HG02798 (cell line): ENCODE data around the gene SMYD2.

Experiments
- ATAC-seq: cut with Tn5 transposase; IDR thresholded peaks from one replicate; pipeline ENCODE4 v1.9.1; 2021; ENCODE audit warnings: mild to moderate bottlenecking; ENCODE audit not compliant: unreplicated experiment, poor library complexity

The SMYD2 gene

GRCh38 chr1:214352838-214353237 is 71.9 kb downstream of the SMYD2 start:
- ATAC-seq = no peak

DNA sequence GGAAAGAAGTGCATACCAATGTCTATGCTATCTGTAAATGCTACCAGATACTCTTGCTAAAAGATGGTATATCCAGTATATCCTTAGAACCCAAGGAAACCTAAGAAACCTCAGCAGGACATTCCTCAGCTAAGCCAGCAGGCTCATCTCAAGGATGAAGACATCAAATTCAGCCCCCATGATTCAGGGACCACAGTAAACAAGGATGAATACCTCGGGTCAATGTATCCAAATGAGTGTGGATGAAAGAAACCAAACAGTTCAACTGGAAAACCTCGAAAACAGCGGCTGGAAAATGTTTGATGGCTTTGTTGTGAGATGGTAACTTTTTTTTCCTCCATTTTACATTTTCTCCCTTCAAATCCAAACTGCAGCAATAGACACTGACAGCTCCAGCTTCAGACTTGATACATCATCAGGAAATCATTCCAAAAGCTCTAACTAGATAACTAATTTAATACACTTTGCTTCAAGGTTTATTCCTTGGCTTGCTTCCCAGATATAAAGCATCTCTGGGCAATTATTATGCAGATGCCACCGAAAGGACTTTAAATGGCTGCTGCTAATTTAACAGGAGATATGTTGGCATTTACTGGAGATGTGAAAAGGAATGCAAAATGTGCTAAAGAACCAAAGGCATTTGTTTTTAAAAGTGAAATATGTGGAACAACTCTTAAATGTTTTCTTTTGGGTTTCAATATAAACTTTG is 73.6 kb downstream of the SMYD2 start:
- ATAC-seq = no peak

DNA sequence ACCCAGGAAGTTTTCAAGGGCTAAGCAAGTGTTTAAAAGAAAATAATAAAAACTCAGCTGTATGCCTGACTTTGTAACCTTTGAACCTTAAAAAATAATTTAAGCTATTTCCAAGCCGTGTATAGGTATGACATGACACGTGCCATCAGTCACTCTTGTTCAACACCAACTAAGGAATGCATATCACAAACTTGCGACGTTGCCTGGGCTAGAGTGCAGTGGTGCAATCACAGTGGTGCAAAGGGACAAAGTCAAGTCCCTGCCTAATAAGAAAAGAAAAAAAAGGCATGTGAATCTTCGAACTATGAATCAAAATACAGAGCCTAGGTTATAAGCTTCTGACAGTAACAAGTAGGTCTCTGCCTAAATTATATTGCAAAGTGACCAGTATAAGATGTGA is 79.2 kb downstream of the SMYD2 start:
- no peak for ATAC-seq

GRCh38 chr1:214360525-214361164 is 79.7 kb downstream of the SMYD2 start:
- no peak for ATAC-seq

GRCh38 chr1:214361636-214362035 is 80.7 kb downstream of the SMYD2 start:
- no peak for ATAC-seq

DNA sequence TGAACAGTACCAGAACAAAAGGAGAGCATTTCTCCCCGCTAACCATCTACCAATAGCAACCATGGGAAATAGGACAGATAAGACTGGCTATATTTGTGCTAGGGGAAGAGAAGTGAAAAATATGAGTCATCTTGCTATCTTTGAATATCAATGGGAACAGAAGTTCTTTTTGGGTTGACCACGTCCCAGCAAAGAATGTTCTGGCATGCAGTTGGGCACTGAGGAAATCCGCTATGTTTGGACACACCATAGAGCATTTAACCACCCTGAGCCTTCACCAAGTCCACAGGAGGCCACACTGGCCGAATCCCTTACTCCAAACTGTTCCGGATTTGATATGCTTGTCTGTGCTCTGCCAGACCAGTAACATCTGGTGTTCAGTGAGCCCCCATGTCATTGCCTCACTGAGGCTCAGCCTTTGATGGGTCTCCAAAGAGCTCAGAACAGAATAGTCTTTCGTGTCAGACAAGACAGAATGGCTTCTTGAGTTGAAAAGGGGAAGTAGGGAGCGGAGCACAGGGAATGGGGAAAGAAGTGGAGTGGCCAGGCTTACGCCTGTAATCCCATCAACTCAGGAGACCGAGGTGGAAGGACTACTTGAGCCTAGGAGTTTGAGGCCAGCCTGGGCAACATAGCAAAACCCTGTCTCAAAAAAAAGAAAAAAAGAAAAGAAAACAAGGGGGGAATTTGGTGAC is 81.4 kb downstream of the SMYD2 start:
- no peak for ATAC-seq

- no peak for ATAC-seq
Measured at GRCh38 chr1:214363386-214363785, 82.4 kb downstream of the SMYD2 start.

DNA sequence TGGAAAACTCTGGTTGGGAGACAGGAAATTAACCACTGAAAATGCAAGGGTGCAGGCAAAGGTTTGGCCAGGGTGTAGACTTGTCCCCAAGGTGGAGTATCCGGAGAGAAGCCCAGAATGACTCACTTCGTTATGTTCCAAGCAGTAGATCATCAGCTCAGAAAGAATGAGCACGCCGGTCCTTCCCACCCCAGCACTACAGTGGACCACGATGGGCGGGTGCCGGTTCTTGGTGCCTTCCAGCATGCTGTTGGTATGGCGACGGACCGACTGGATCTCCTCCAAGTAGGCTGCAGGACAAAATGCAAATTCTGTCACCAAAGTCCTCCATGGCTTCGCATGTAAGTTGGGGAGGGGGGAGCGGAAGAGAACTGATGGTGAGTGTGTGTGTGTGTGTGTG is 83.4 kb downstream of the SMYD2 start:
- ATAC-seq = no peak

GRCh38 chr1:214364786-214365295 is 83.9 kb downstream of the SMYD2 start:
- ATAC-seq = no peak

GRCh38 chr1:214367841-214368240 is 86.9 kb downstream of the SMYD2 start:
- ATAC-seq = no peak

- ATAC-seq = no peak
Measured at GRCh38 chr1:214369364-214369763, 88.4 kb downstream of the SMYD2 start.

DNA sequence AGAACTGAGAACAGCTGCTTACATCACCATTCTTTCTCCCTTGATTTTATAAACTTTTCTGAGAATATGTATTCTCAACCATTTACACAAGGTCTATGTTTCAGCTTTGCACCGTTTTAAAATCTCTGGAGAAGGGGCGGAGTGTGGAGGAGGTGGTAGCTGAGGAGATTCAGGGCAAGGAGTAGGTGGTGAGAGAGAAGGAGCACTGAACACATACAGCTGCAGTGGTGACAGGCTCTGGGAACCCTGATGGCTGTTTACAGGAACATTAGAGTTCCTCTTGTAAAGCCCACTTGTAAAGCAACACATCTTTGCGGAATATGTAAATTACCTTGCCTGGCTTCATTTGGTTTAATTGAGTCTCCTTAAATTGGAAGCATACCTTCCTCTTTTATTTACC is 89.7 kb downstream of the SMYD2 start:
- ATAC-seq = no peak

GRCh38 chr1:214372092-214372491 is 91.1 kb downstream of the SMYD2 start:
- no peak for ATAC-seq

GRCh38 chr1:214377485-214377884 is 96.5 kb downstream of the SMYD2 start:
- no peak for ATAC-seq

GRCh38 chr1:214377886-214378285 is 96.9 kb downstream of the SMYD2 start:
- no peak for ATAC-seq

- no peak for ATAC-seq
Measured at GRCh38 chr1:214378492-214378891, 97.5 kb downstream of the SMYD2 start.

DNA sequence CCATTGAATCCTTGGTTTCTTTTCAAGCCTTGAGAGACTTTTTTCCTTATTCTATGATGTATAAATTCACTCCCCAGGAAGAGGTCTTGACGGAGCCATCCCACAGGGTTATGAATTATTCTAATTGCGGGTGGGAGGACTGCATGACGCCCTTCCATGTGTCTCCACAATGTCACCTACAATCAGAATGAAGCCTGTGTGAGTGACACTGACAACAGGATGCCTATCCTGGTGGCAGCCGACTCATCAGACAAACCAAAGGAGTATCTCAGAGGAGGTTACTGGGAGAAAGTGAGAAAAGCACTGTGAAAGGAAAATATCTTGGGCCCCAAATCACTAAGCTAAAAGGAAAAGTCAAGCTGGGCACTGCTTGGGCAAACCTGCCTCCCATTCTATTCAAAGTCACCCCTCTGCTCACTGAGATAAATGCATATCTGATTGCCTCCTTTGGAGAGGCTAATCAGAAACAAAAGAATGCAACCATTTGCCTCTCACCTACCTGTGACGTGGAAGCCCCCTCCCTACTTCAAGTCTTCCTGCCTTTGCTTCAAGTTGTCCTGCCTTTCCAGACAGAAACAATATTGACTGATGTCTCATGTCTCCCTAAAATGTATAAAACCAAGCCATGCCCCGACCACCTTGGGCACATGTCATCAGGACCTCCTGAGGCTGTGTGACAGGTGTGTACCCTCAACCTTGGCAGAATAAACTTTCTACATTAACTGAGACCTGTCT is 98.4 kb downstream of the SMYD2 start:
- no peak for ATAC-seq

GRCh38 chr1:214380396-214380795 is 99.4 kb downstream of the SMYD2 start:
- ATAC-seq = no peak

- no peak for ATAC-seq
Measured at GRCh38 chr1:214380986-214381695, 100.2 kb downstream of the SMYD2 start.
